ENCODE measurements around the gene PHETA1. TPM values are rescaled to one million over a fixed set of nuclear protein-coding genes. Genes with fewer than 3 reads are reported as not detected.

PHETA1 gene, protein sequence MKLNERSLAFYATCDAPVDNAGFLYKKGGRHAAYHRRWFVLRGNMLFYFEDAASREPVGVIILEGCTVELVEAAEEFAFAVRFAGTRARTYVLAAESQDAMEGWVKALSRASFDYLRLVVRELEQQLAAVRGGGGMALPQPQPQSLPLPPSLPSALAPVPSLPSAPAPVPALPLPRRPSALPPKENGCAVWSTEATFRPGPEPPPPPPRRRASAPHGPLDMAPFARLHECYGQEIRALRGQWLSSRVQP
- total RNA-seq = 1 to 10 TPM; 1.3 to 2.2 TPM

DNA sequence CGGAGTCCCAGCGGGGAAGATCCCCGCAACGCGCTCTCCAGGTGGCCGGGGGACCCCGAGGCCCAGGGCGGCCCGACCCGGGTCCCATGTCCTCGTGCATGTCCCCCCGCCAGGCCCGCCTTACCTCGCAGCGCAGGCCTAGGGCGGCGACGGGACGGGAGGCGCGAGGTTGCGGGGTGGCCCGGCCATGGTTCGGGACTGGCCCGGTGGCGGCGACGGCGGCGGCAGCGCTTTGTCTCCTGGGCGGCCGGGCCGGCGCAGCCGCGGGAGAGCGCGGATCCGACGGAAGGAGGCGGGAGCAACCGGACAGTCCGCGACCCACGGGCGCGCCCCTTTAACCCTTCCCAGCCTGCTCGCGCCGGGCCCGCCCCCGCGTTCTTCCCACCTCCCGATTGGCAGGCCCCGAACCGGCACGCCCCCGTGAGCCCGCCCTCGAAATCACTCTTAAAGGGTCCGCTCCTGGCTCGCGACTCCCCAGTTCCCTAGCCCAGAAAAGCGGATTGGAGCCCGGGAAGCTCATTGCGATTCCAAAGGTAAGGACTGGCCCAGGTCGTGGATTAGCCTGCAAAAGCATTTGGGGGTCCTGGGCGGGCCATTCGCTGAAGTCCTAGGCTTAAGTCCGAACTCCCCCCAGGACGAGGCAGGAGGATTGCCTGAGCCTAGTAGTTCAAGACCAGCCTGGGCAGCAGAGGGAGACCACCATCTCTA lies at the start of gene PHETA1:
Gene PHETA1 (minus strand): TSS at position 308 of the 708 bp plus-strand sequence. CDS start 5,668 bp downstream, outside the sequence.

GRCh38 chr12:111405859-111406473 lies 37.1 kb upstream of the PHETA1 start, which contains the start of gene SH2B3:
Gene SH2B3 (plus strand): TSS chr12:111405923. CDS start chr12:111418146, 12,223 bp downstream.

Other genes starting within 250 kb of the PHETA1 start
- gene SH2B3, start 36.8 kb upstream of the PHETA1 start, total RNA-seq = 10 to 100 TPM; 35.8 to 38.7 TPM
- 10 to 100 TPM; 36.7 to 41.7 TPM for gene ATXN2, start 230.2 kb upstream of the PHETA1 start, total RNA-seq